Measurements from ENCODE around the gene ARHGEF9. TPM values are rescaled to one million over a fixed set of nuclear protein-coding genes. Genes with fewer than 3 reads are reported as not detected.

ARHGEF9 gene
- total and polyA plus RNA-seq, 12 donors, result 13.8 to 54.4 (median 28.3) TPM

DNA sequence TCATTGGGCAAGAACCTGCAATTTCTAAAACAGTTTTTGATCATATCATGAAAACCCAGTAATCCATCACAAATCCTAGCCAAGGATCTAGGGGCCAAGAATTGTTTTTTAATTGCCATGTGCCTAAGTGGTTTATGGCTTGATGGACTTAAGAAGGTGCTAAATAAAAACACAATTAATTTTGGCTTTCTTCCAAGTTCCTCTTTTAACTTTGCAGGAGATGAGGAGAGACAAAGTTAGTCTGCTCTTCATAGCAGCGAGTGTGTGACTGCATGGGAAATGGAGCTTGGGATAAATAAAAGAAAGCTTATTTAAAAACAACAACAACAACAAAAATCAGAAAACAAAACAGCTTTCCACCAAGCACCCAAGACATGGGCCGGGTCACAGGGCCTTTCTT, 41.4 kb downstream of the ARHGEF9 start:
- H3K36me3 ChIP-seq (replicated peaks in 1 of 2), result no peaks in the 10 kb centered on the region
- 52 to 87% (median 69%) methylated on average over 2 of the region's 2 CpGs for WGBS, 4 donors
- H3K27me3 ChIP-seq, result no peaks in the 10 kb centered on the region
- no peak overlapping the region for H3K4me3 ChIP-seq
- DNase-seq, result no peak
- TF ChIP-seq, protein P1, sequence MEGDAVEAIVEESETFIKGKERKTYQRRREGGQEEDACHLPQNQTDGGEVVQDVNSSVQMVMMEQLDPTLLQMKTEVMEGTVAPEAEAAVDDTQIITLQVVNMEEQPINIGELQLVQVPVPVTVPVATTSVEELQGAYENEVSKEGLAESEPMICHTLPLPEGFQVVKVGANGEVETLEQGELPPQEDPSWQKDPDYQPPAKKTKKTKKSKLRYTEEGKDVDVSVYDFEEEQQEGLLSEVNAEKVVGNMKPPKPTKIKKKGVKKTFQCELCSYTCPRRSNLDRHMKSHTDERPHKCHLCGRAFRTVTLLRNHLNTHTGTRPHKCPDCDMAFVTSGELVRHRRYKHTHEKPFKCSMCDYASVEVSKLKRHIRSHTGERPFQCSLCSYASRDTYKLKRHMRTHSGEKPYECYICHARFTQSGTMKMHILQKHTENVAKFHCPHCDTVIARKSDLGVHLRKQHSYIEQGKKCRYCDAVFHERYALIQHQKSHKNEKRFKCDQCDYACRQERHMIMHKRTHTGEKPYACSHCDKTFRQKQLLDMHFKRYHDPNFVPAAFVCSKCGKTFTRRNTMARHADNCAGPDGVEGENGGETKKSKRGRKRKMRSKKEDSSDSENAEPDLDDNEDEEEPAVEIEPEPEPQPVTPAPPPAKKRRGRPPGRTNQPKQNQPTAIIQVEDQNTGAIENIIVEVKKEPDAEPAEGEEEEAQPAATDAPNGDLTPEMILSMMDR (IDR thresholded peaks at IDR 0.05), result no peak
- TF ChIP-seq POLR2A (IDR thresholded peaks at IDR 0.05), result no peak
- H3K27ac ChIP-seq, result no peak overlapping the region
- H3K4me1 ChIP-seq (replicated peaks in 1 of 2), result no peaks in the 10 kb centered on the region
- no peaks in the 10 kb centered on the region for H3K9me3 ChIP-seq (replicated peaks in 1 of 3)
- intact Hi-C loops (cut with DNase I), result no loop called here

DNA sequence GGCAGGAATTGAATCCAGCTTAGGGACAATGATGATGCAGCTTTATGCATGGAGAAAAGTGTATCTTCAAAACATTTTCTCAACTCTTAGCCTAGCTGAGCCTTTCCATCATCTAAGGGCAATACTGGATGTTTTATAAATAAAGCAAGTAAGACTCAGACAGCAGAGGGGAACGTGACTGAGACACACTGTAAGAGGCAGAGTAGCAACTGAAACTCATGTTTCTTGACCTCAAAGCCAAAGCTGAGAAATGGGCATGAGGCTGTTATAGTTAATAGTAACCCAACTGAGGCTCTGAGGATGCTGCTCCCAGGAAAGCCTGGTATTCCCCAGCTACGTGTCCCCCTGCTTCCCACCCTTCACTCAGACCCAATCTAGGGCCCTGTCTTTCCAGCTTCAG, 44.6 kb downstream of the ARHGEF9 start:
- intact Hi-C loops (cut with DNase I), result no loop called here
- DNase-seq, result no peak
- TF ChIP-seq POLR2A (IDR thresholded peaks at IDR 0.05), result no peak
- TF ChIP-seq, protein P1 (IDR thresholded peaks at IDR 0.05), result no peak
- Histone ChIP-seq H3K4me3 (no peak overlapping the region), H3K27ac (no peak overlapping the region), H3K36me3 (replicated peaks in 1 of 2) (no peaks in the 10 kb centered on the region), H3K4me1 (replicated peaks in 1 of 2) (no peaks in the 10 kb centered on the region), H3K27me3 (no peaks in the 10 kb centered on the region), H3K9me3 (replicated peaks in 1 of 3) (no peaks in the 10 kb centered on the region)
- 48 to 87% (median 67%) methylated on average over 1 to 2 of the region's 2 CpGs for WGBS, 4 donors

DNA sequence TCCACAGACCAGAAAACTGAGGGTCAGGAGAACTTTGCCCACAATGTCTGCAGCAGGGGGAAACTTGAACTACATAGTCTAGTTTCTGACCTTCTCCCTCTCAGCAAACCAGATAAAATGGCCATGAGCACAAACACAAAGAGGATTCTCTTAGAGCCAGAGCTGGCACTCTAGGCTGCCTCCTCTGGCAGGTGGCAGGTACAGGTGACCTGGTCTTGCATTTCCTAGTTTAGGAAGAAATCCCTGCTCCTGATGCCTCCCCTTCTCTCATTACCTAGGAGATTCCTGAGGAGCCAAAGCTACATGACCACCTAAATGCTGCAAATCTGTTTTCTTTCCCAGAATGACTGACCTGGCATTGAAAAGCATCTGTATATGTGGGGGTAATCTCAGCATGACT, 45.1 kb downstream of the ARHGEF9 start:
- no peaks in the 10 kb centered on the region for H3K9me3 ChIP-seq (replicated peaks in 1 of 3)
- intact Hi-C loops (cut with DNase I), result no loop called here
- TF ChIP-seq, protein P1 (IDR thresholded peaks at IDR 0.05), result no peak
- no peak for TF ChIP-seq POLR2A (IDR thresholded peaks at IDR 0.05)
- H3K27ac ChIP-seq, result no peak overlapping the region
- H3K4me1 ChIP-seq (replicated peaks in 1 of 2), result no peaks in the 10 kb centered on the region
- no peaks in the 10 kb centered on the region for H3K36me3 ChIP-seq (replicated peaks in 1 of 2)
- DNase-seq, result no peak
- no peak overlapping the region for H3K4me3 ChIP-seq
- no peaks in the 10 kb centered on the region for H3K27me3 ChIP-seq

DNA sequence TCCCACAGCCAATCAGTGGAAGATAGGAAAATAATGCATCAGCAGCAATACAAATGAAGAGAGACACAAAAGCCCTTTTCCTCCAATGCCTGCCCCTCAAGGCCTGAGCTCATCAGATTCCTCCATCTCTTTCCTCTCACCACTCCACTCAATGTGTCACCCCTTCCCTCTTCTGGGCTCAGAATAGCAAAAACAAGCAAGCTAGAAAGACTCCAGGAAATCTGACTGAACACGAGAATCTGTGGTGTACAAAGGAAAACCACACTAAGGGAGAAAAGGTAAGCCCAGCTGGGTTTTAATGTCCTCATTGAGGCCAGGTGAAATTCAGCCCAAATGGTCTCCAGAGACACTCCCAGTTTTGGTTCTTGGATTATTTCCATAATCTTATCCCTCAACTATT, 46.3 kb downstream of the ARHGEF9 start:
- Histone ChIP-seq H3K4me1 (replicated peaks in 1 of 2) (no peaks in the 10 kb centered on the region), H3K36me3 (replicated peaks in 1 of 2) (no peaks in the 10 kb centered on the region), H3K27me3 (no peaks in the 10 kb centered on the region), H3K9me3 (replicated peaks in 1 of 3) (no peaks in the 10 kb centered on the region), H3K27ac (no peak overlapping the region), H3K4me3 (no peak overlapping the region)
- DNase-seq, result no peak
- intact Hi-C loops (cut with DNase I), result no loop called here
- no peak for TF ChIP-seq POLR2A (IDR thresholded peaks at IDR 0.05)
- TF ChIP-seq, protein P1 (IDR thresholded peaks at IDR 0.05), result no peak
- WGBS, 4 donors, result 52 to 92% (median 76%) methylated on average over 1 of the region's 1 CpG

All from adrenal gland (tissue), 12 donors.